PC-9 (cell line): ENCODE results near the gene GLT8D1. TPM values are rescaled to one million over a fixed set of nuclear protein-coding genes. Genes with fewer than 3 reads are reported as not detected.

Experiments
- BruUV-seq: library from RNA; stranded (reverse); fragments of 400-500 nt; replicated peaks from 2 replicates; lab custom pipeline; 2021; lab: Mats Ljungman, UMichigan
- CTCF ChIA-PET: fragments of 300-600 bp; sonication (Branson Sonifier 250); formaldehyde crosslinking; loops from one replicate; lab custom pipeline; 2022; ENCODE audit warnings: antibody characterized with exemption; lab: Charles Lee
- POLR2A ChIA-PET: fragments of 300-600 bp; sonication (Branson Sonifier 250); formaldehyde crosslinking; loops from one replicate; lab custom pipeline; 2022; ENCODE audit warnings: antibody characterized with exemption; ENCODE audit not compliant: unreplicated experiment; lab: Charles Lee
- DNase-seq, 2 experiments: peaks; one replicate each; pipeline versions ENCODE4 v3.0.0 to v3.0.0-alpha.2; 2015 to 2022; ENCODE audit warnings: mixed read lengths in 1 of 2
- H2AFZ ChIP-seq: fragments of 200-600 bp; sonication (generic); 2 replicates; pipeline ENCODE4 v1.8.1; 2017; ENCODE audit warnings: antibody characterized with exemption
- H3F3A ChIP-seq: fragments of 200-600 bp; sonication (generic); 2 replicates; pipeline ENCODE4 v1.8.1; 2017; ENCODE audit warnings: antibody characterized with exemption, mild to moderate bottlenecking, low read depth; ENCODE audit not compliant: insufficient read depth
- H3K27ac ChIP-seq: fragments of 200-600 bp; sonication (generic); 2 replicates; pipeline ENCODE4 v1.6.1; 2016; ENCODE audit warnings: mixed run types
- H3K27me3 ChIP-seq: fragments of 200-600 bp; sonication (generic); 2 replicates; pipeline ENCODE4 v1.6.1; 2016; ENCODE audit warnings: low read depth, mixed run types; ENCODE audit not compliant: insufficient read depth
- H3K36me3 ChIP-seq: fragments of 200-600 bp; sonication (generic); 2 replicates; pipeline ENCODE4 v1.6.1; 2016; ENCODE audit warnings: low read depth, mixed run types
- H3K4me1 ChIP-seq: fragments of 200-600 bp; sonication (generic); replicated peaks from 2 replicates; pipeline ENCODE4 v1.6.1; 2016; ENCODE audit warnings: mixed run types; ENCODE audit not compliant: insufficient read depth
- H3K4me2 ChIP-seq: fragments of 200-600 bp; sonication (generic); 2 replicates; pipeline ENCODE4 v1.6.1; 2017; ENCODE audit warnings: mixed run types
- H3K4me3 ChIP-seq: fragments of 200-600 bp; sonication (generic); 2 replicates; pipeline ENCODE4 v1.6.1; 2016; ENCODE audit warnings: mixed run types
- H3K79me2 ChIP-seq: fragments of 200-600 bp; sonication (generic); 2 replicates; pipeline ENCODE4 v1.6.1; 2017; ENCODE audit warnings: low read depth, mixed run types
- H3K9me2 ChIP-seq: fragments of 200-600 bp; sonication (generic); 2 replicates; pipeline ENCODE4 v1.8.1; 2017; ENCODE audit warnings: mild to moderate bottlenecking; ENCODE audit not compliant: insufficient read depth
- H3K9me3 ChIP-seq: fragments of 200-600 bp; sonication (generic); 2 replicates; pipeline ENCODE4 v1.8.1; 2016; ENCODE audit warnings: low read depth; ENCODE audit not compliant: insufficient read depth
- H4K20me1 ChIP-seq: fragments of 200-600 bp; sonication (generic); 2 replicates; pipeline ENCODE4 v1.8.1; 2017; ENCODE audit not compliant: insufficient read depth
- CTCF ChIP-seq: fragments of 200-600 bp; sonication (generic); conservative IDR thresholded peaks from 2 replicates; pipeline ENCODE4 v1.6.1; 2017; ENCODE audit warnings: mixed run types, antibody characterized with exemption, mild to moderate bottlenecking, moderate library complexity
- EZH2 ChIP-seq: fragments of 200-600 bp; sonication (generic); IDR thresholded peaks from 2 replicates; pipeline ENCODE4 v1.8.0; 2017; ENCODE audit warnings: antibody characterized with exemption, low read depth
- intact Hi-C: fragments of 100-400 bp; cut with micrococcal nuclease; formaldehyde crosslinking; loops from one replicate; pipeline ENCODE4 v1.10.0; 2022; ENCODE audit not compliant: unreplicated experiment
- total RNA-seq: library from RNA; stranded (reverse); gene quantifications from 2 replicates; pipeline ENCODE4 v1.2.3, GENCODE V29; 2021

The GLT8D1 gene
- total RNA-seq, 1 experiment from 2014 or later: 48.6 TPM

DNA sequence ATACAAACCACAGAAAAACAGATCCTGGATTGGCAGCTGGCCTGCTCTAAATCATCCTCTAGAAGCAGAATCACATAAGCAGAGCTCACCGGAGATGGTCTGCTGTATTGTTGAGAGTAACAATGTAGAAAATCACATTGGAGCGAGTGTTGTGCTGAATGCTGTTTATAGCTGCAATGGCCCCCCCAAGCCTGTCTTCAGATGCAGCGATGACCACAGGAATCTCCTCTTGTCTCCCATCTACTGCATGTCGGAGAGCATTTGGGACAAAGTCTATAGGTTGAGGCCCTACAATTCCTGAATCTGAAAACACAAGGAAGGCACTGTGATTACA lies 8.0 kb downstream of the GLT8D1 start:
- peaks cover 65% of the 10 kb centered on the region for H3F3A ChIP-seq
- H4K20me1 ChIP-seq: peaks cover 30% of the 10 kb centered on the region
- CTCF ChIA-PET: no interaction called here
- no TSS peak for BruUV-seq
- H3K27ac ChIP-seq: no peak overlapping the region
- TF ChIP-seq CTCF: no peak
- no peak for TF ChIP-seq EZH2
- no peak for DNase-seq
- H3K4me3 ChIP-seq: no peak overlapping the region
- no peaks in the 10 kb centered on the region for H3K27me3 ChIP-seq
- 0 out of 2 replicates have a peak, but pooled peaks cover 7% of the 10 kb centered on the region for H3K79me2 ChIP-seq
- no peaks in the 10 kb centered on the region for H3K9me2 ChIP-seq
- H3K9me3 ChIP-seq: no peaks in the 10 kb centered on the region
- no peak overlapping the region for H3K4me2 ChIP-seq
- POLR2A ChIA-PET: no interaction called here
- peaks cover 31% of the 10 kb centered on the region for H3K36me3 ChIP-seq
- intact Hi-C loops: no loop called here
- H2AFZ ChIP-seq: no peak overlapping the region
- H3K4me1 ChIP-seq: no peaks in the 10 kb centered on the region

DNA sequence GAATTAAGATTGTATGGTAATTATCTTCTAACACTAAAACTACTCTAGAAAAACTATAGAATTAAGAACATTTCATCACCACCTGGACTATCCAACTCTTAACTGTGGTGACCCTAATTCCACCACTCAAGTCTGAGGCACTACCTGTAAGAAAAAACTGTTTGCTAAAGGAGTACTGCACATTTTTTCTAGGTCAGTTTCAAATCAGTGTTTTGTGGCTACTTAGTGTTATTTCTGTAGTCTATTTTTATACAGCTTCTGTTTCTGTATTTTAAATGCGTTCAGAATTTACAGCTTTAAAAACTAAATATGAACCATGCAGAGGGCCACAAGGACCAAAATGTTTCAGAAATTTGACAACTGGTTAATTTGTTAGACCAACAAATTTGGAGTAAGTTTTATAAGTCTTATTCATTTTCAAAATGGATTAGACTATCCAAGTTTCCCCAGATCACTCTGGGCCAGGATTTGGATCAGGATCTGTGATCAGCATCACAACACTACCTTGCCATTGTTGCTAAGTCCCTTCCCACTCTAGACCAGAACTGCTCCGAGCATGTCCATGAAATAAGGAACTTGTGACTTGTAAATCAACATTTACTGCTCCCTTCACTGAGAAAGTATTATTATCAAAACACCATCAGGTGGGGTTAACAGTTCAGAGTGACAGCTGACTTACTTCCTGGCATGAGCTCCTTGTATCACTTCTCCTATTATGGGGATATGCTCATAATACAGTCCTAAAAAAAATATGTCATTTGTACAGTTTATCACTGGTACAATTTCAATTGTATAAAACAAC lies 8.6 kb downstream of the GLT8D1 start:
- Histone ChIP-seq H3F3A (peaks cover 69% of the 10 kb centered on the region), H2AFZ (no peak overlapping the region), H3K9me3 (no peaks in the 10 kb centered on the region), H3K27me3 (no peaks in the 10 kb centered on the region), H3K4me2 (no peak overlapping the region), H4K20me1 (peaks cover 32% of the 10 kb centered on the region), H3K9me2 (no peaks in the 10 kb centered on the region), H3K4me3 (no peak overlapping the region), H3K36me3 (peaks cover 34% of the 10 kb centered on the region), H3K79me2 (0 out of 2 replicates have a peak, but pooled peaks cover 5% of the 10 kb centered on the region), H3K27ac (no peak overlapping the region), H3K4me1 (no peaks in the 10 kb centered on the region)
- CTCF ChIA-PET: no interaction called here
- BruUV-seq: no TSS peak
- TF ChIP-seq EZH2: no peak
- no peak for TF ChIP-seq CTCF
- DNase-seq: no peak
- intact Hi-C loops: no loop called here
- POLR2A ChIA-PET: no interaction called here

DNA sequence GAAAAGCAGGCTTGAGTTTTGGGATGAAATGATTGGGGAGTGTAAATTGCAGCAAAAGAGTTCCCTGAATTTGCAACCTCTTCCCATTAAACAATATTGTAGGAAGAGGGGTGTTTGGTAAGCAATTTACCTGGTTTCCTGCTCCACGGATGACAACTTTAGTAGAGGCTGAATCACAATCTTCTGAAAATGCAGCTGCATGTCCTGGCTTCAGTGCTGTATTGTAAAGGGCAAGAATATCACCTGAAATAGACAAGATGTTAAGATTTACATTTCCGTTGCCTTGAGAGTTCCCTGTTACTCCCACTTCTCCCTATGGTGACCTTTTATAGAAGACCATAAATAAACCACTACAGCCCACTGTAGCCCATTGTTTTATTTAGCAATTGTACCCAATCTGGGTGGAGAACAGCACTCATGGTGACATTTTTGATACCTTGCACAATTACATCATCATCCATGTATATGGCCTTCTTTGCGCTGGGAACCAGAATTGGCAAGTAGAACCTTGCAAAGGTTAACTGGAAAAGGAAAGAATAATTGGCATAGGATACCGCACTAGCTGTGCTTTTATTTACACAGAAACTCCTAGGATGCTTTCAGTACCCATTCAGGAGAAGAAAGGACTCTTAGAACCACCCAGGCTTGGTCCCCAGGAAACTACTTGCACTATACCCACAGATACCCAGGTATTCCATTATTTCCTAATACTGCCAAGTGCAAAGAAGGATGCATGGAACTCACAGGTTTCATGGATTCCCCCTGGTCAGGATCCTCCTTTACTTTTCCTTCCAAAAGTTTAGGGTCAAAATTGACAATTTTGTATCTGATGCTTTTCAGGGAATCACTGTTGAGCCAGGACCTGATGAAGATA lies 9.6 kb downstream of the GLT8D1 start:
- CTCF ChIA-PET: no interaction called here
- Histone ChIP-seq H3K27me3 (no peaks in the 10 kb centered on the region), H4K20me1 (peaks cover 32% of the 10 kb centered on the region), H3K27ac (no peak overlapping the region), H3K9me3 (no peaks in the 10 kb centered on the region), H3K4me1 (no peaks in the 10 kb centered on the region), H3K9me2 (no peaks in the 10 kb centered on the region), H3K79me2 (0 out of 2 replicates have a peak, but pooled peaks cover 5% of the 10 kb centered on the region), H3K36me3 (peaks cover 38% of the 10 kb centered on the region), H2AFZ (no peak overlapping the region), H3K4me3 (no peak overlapping the region), H3F3A (peaks cover 74% of the 10 kb centered on the region), H3K4me2 (no peak overlapping the region)
- no peak for DNase-seq
- POLR2A ChIA-PET: interaction anchor here (0.6 to 0.7 kb wide), 2 partner anchors 10 to 132 kb away, joined by 3 to 8 read pairs; partner anchors contain the start of genes GNL3 and PBRM1
- TF ChIP-seq EZH2: no peak
- TF ChIP-seq CTCF: no peak
- BruUV-seq: no TSS peak
- intact Hi-C loops: no loop called here
